CD4-positive, alpha-beta T cell treated with Interleukin-17A for 4 hours (primary cell): ENCODE results near the gene OR1J2.
"Not testable (repeated sequence)": the region's sequence is repeated elsewhere in the genome, so short reads cannot be mapped to it uniquely, and the experiment has no call there.

Experiments
- DNase-seq: peaks from one replicate; pipeline ENCODE4 v3.0.0-alpha.2; 2020; ENCODE audit warnings: mixed read lengths

The OR1J2 gene

GRCh38 chr9:122510502-122510901 is at the start of gene OR1J2:
OR1J2 (plus strand) TSS chr9:122510802; CDS start chr9:122510802, 0 bp downstream.
- no peak for DNase-seq

GRCh38 chr9:122463828-122464632 is 46.6 kb upstream of the OR1J2 start:
- DNase-seq, result peak; percentile 17

- DNase-seq, result peak; percentile 72
Observed at GRCh38 chr9:122464633-122465567, 45.7 kb upstream of the OR1J2 start.

GRCh38 chr9:122466456-122466855 is 44.1 kb upstream of the OR1J2 start:
- no peak for DNase-seq

- DNase-seq, result no peak
Observed at GRCh38 chr9:122468735-122469134, 41.9 kb upstream of the OR1J2 start.

GRCh38 chr9:122474561-122474960 is 36.0 kb upstream of the OR1J2 start:
- no peak for DNase-seq

GRCh38 chr9:122475717-122476116 is 34.9 kb upstream of the OR1J2 start:
- DNase-seq, result no peak

GRCh38 chr9:122477346-122477745 is 33.3 kb upstream of the OR1J2 start:
- DNase-seq, result no peak

GRCh38 chr9:122477826-122478225 is 32.8 kb upstream of the OR1J2 start, which contains the start of gene OR1J1:
OR1J1 (minus strand) TSS chr9:122477926; CDS start chr9:122477926, 0 bp downstream.
- DNase-seq, result no peak

GRCh38 chr9:122479062-122479461 is 31.5 kb upstream of the OR1J2 start:
- DNase-seq, result no peak

GRCh38 chr9:122498883-122499288 is 11.7 kb upstream of the OR1J2 start:
- no peak for DNase-seq

- no peak for DNase-seq
Observed at GRCh38 chr9:122506964-122507363, 3.6 kb upstream of the OR1J2 start.

- DNase-seq, result no peak
Observed at GRCh38 chr9:122518226-122518625, 7.6 kb downstream of the OR1J2 start.

GRCh38 chr9:122518841-122519240 is 8.2 kb downstream of the OR1J2 start, which contains the start of gene OR1J4:
OR1J4 (plus strand) TSS chr9:122519141; CDS start chr9:122519141, 0 bp downstream.
- no peak for DNase-seq

GRCh38 chr9:122519376-122519775 is 8.8 kb downstream of the OR1J2 start:
- DNase-seq, result no peak

- no peak for DNase-seq
Observed at GRCh38 chr9:122526602-122527001, 16.0 kb downstream of the OR1J2 start.

GRCh38 chr9:122527193-122527592 is 16.6 kb downstream of the OR1J2 start, which contains the start of gene OR1N1:
OR1N1 (minus strand) TSS chr9:122527293; CDS start chr9:122527293, 0 bp downstream.
- no peak for DNase-seq

- not testable (repeated sequence) for DNase-seq
Observed at GRCh38 chr9:122531157-122531556, 20.6 kb downstream of the OR1J2 start.

GRCh38 chr9:122536134-122536533 is 25.5 kb downstream of the OR1J2 start:
- no peak for DNase-seq

GRCh38 chr9:122537066-122537465 is 26.5 kb downstream of the OR1J2 start:
- not testable (repeated sequence) for DNase-seq

- no peak for DNase-seq
Observed at GRCh38 chr9:122538757-122539156, 28.2 kb downstream of the OR1J2 start.

GRCh38 chr9:122546196-122546595 is 35.6 kb downstream of the OR1J2 start:
- DNase-seq, result no peak

- DNase-seq, result no peak
Observed at GRCh38 chr9:122551371-122551770, 40.8 kb downstream of the OR1J2 start.
